Brain microvascular endothelial cell (primary cell): ENCODE results near the gene ARHGAP11A.
A peak's percentile ranks its signal among the peaks of the same experiment; 100 is the strongest.
"Not testable (repeated sequence)": the region's sequence is repeated elsewhere in the genome, so short reads cannot be mapped to it uniquely, and the experiment has no call there.

Experiments used
- DNase-seq: peaks from one replicate; pipeline ENCODE4 v3.0.0-alpha.2; 2020
- H3K27ac ChIP-seq: fragments of 250-450 bp; sonication (Bioruptor Pico); 2 replicates; pipeline ENCODE4 v1.5.1; 2020; ENCODE audit warnings: mild to moderate bottlenecking, moderate library complexity
- H3K27me3 ChIP-seq: fragments of 250-450 bp; sonication (Bioruptor Pico); replicated peaks from 2 replicates; pipeline ENCODE4 v1.5.1; 2020; ENCODE audit warnings: mild to moderate bottlenecking
- H3K36me3 ChIP-seq: fragments of 250-450 bp; sonication (Bioruptor Pico); replicated peaks from 2 replicates; pipeline ENCODE4 v1.5.1; 2020; ENCODE audit warnings: mild to moderate bottlenecking
- H3K4me3 ChIP-seq: 2 replicates; pipeline ENCODE4 v1.5.1; 2011; ENCODE audit warnings: low read depth, mild to moderate bottlenecking, control low read depth, low read length, moderate library complexity
- CTCF ChIP-seq: IDR thresholded peaks from 2 replicates; pipeline ENCODE4 v1.5.1; 2011; ENCODE audit warnings: low read depth, mild to moderate bottlenecking, moderate library complexity, low read length, control low read depth, inconsistent platforms; ENCODE audit errors: missing control alignments
- in situ Hi-C: cut with HindIII; loops from 2 replicates; pipeline ENCODE4 v1.10.0; 2017; ENCODE audit warnings: low sequenced_read_pairs, low pct_ligation_motif_present

Gene ARHGAP11A

GRCh38 chr15:32615051-32615870, at the start of gene ARHGAP11A:
Gene ARHGAP11A (plus strand): TSS chr15:32615504. CDS start chr15:32616212, 708 bp downstream.
- in situ Hi-C loops, H3K36me3 ChIP-seq, H3K27me3 ChIP-seq: not testable (repeated sequence)
- TF ChIP-seq CTCF: peak; percentile 16
- H3K4me3 ChIP-seq: peak within 1 kb of the TSS; percentile 60
- DNase-seq: peak; percentile 85
- peak within 1 kb of the TSS; percentile 73 for H3K27ac ChIP-seq

- H3K27me3 ChIP-seq, DNase-seq, H3K4me3 ChIP-seq, H3K36me3 ChIP-seq, H3K27ac ChIP-seq, in situ Hi-C loops: not testable (repeated sequence)
These were observed 46.3 kb upstream of the ARHGAP11A start for GRCh38 chr15:32568988-32569387.

GRCh38 chr15:32578482-32578881, 36.8 kb upstream of the ARHGAP11A start:
- H3K36me3 ChIP-seq, H3K4me3 ChIP-seq, H3K27ac ChIP-seq, H3K27me3 ChIP-seq, DNase-seq, in situ Hi-C loops: not testable (repeated sequence)

GRCh38 chr15:32585844-32586243, 29.5 kb upstream of the ARHGAP11A start:
- H3K27ac ChIP-seq, H3K4me3 ChIP-seq, H3K27me3 ChIP-seq, H3K36me3 ChIP-seq, in situ Hi-C loops, DNase-seq: not testable (repeated sequence)

GRCh38 chr15:32593151-32593550, 22.2 kb upstream of the ARHGAP11A start, which contains the start of gene GOLGA8N:
Gene GOLGA8N (plus strand): TSS chr15:32593456.
- H3K27me3 ChIP-seq, H3K36me3 ChIP-seq, in situ Hi-C loops, H3K4me3 ChIP-seq, DNase-seq, H3K27ac ChIP-seq: not testable (repeated sequence)

GRCh38 chr15:32609518-32609917, 5.8 kb upstream of the ARHGAP11A start:
- H3K36me3 ChIP-seq, DNase-seq, in situ Hi-C loops, H3K27ac ChIP-seq, H3K4me3 ChIP-seq, H3K27me3 ChIP-seq: not testable (repeated sequence)

GRCh38 chr15:32610719-32611118, 4.6 kb upstream of the ARHGAP11A start:
- H3K4me3 ChIP-seq, H3K27me3 ChIP-seq, in situ Hi-C loops, H3K27ac ChIP-seq, H3K36me3 ChIP-seq: not testable (repeated sequence)
- peak; percentile 27 for DNase-seq

- in situ Hi-C loops: not testable (repeated sequence)
These were observed 623 bp upstream of the ARHGAP11A start for GRCh38 chr15:32614712-32615050.

GRCh38 chr15:32615871-32616426, 645 bp downstream of the ARHGAP11A start:
- Histone ChIP-seq H3K4me3 (peak overlapping the region; percentile 60), H3K27ac (peak overlapping the region; percentile 37)
- H3K36me3 ChIP-seq, H3K27me3 ChIP-seq, in situ Hi-C loops, DNase-seq: not testable (repeated sequence)

More at GRCh38 chr15:32614712-32615050, 623 bp upstream of the ARHGAP11A start:
- DNase-seq, H3K36me3 ChIP-seq, H3K27me3 ChIP-seq: not testable (repeated sequence)
- H3K4me3 ChIP-seq: peak overlapping the region; percentile 60
- peak overlapping the region; percentile 73 for H3K27ac ChIP-seq

GRCh38 chr15:32636410-32636809, 21.1 kb downstream of the ARHGAP11A start:
- Histone ChIP-seq H3K27ac (no peak overlapping the region), H3K4me3 (no peak overlapping the region), H3K36me3 (peaks cover 4% of the 10 kb centered on the region), H3K27me3 (no peaks in the 10 kb centered on the region)
- in situ Hi-C loops: no loop called here
- TF ChIP-seq CTCF: no peak
- DNase-seq: no peak
